NCI-H524 treated with DMSO at 0.1 percent for 48 hours (cell line): ENCODE measurements around the gene KRTAP12-1.

Source experiments
- DNase-seq: peaks from one replicate; lab custom pipeline; 2025; lab: John Stamatoyannopoulos, UW

The KRTAP12-1 gene

GRCh38 chr21:44711327-44712202 lies 29.6 kb upstream of the KRTAP12-1 start, which contains the start of gene TSPEAR:
Gene TSPEAR, minus strand, starts transcription at chr21:44711572. Its CDS starts 58 bp downstream, at chr21:44711514.
- no peak for DNase-seq

DNA sequence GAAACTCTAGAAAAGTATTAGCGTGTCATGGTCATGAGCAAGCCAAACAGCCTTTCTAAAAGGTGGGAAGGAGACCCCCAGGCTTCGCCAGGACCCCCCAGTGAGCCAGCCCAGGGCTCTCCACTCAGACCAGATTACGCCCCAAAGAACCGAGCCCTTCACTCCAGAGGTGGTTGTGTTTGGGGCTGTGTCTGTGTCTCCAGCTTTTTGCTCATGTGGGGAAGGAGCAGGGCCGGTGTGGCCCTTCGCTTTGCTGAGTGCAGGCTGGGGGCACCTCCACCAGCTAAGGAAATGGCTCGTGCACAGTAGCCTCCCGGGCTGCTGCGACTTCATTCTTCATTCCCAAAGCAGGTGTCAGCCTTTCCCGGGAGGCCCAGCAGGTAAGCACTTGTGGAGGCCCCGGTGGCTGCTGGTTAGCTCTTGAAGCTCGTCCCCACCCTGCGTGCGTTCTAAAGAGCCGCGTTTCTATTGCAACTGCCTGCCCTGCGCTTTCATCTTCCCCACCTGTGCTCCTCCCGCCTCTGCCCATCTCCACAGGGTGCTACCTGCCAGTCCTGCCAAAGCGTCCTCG lies 28.9 kb upstream of the KRTAP12-1 start:
- no peak for DNase-seq

- no peak for DNase-seq
Measured at GRCh38 chr21:44710294-44710665, 28.3 kb upstream of the KRTAP12-1 start.

DNA sequence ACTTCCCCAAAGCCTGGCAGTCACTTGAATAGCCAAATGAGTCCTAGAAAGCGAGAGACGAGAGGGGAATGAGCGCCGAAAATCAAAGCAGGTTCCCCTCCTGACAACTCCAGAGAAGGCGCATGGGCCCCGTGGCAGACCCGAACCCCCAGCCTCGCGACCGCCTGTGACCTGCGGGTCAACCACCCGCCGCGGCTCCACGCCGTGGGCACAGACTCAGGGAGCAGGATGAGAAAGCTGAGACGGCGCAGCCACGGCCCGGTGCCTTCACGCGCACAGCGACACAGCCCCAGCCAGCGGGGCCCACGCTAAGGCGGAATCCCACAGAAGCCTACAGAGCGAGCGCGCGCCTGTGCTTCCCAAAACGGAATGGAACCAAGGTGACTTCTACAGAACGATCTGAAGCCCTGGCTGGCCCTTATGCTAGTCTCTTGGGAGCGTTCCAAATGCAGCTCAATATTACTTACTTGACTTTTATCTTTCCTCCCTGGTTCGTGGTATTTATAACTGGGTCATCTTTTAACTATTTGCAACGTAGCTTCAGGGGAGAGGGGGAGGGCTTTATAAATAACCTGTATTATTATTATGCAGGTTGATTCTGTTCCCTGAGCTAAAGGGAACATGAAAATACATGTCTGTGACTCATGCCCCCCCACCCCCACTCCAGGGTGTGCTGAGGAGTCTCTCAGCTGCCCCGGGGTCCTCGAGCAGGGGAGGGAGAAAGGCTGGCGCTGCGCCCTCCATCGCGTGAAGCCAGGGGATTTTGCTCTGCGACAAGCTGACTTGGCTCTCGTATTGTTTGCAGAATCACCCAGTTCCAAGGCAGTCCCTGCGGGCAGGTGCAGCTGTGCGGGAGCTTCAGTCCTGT lies 27.7 kb upstream of the KRTAP12-1 start:
- DNase-seq = no peak

DNA sequence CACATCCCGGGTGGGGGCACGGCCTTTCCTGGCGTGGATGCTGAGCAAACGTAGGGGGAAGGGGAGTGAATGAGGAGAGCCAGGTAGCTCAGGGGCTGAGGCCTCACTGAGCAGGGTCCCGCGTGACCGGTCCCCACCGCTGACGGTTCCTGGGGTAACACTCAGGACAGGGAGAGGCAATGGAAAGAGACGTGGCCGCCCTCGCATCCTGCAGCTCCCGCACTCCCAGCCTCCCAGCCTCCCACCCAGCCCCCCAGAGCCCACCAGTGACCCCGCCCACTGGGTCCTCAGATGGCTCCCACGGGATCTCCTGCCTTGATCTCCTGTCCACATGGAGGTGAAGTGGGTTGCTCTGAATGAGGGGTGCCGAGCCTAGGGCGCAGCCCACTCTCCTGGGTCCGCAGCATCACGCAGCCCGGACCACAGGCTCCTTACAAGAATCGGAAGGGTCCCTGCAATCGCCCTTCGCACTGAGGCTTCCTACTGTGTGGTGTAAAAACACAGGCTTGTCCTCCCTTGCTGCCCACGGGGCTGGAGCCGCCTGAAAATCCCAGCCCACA lies 27.0 kb upstream of the KRTAP12-1 start:
- DNase-seq = no peak

DNA sequence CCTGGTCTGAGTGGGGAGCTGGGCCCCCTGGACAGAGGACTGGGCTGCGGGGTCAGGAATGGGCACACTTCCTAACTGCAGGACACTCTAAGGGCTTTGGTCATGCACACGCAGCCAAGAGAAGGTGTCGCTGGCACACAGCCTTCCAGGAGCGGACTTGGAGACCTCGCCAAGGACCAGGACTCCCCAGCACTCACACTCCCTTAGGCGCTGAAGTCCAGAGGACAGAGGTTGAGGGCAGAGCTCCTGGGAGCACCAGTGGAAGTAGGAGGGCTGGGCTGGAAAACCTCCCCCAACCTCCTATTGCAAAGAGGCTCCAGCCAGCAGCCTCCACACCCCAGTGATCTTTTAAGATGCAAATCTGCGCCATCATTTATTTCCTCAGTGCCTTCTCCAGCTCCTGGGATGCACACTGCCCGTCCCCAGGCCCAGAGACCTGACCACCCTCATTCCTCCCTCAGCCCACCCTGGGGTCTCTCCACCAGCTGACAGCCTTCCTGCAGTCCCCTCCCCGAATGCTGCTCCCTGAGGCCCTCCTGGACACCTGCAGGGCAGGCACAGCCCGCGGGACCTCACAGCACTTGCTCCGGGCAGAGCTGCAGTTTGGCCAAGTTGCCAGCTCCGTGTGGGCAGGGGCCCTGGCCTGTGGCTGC lies 26.4 kb upstream of the KRTAP12-1 start:
- DNase-seq = no peak

DNA sequence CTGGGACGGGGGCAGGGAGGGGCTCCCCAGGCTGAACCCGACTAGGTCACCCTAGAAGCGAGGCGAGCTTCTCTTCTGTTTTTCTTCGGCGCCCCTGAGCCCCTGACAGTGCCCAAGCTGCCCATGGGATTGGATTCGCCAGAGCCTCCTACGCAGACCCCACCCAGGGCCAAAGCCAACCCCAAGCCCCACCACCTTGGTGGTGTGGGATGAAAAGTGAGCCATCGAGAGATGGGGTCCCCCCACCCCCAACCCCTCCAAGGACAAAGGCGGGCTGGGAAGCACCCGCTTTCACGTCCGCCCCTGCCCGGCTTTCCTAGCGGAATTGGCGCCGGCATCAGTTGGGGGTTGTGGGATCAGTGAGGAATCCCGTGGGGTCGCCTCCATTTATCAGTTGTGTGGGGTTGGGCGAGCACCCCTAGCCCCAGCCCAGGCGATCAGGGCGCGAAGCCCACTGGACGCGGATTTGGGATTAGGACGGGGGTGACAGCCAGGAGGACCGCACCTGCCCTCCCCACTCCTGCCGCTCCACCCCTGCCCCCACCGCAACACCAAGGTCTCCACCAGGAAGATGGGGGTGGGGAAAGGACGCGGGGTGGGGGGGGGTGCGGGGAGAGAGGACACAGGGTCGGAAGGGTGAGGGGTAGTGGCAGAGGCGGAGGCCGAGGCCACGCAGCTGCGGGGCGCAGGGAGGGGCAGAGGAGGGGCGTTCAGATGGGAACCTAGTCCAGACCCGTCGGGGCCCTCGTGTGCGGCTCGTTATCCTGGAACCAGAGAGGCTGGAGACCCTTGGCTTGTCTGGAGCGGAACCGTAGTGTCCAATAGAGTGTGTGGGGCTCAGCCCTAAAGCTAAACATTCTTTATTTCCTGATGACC lies 25.0 kb upstream of the KRTAP12-1 start:
- no peak for DNase-seq

GRCh38 chr21:44706026-44706705 lies 24.2 kb upstream of the KRTAP12-1 start:
- no peak for DNase-seq

- DNase-seq = no peak
Measured at GRCh38 chr21:44704636-44705001, 22.7 kb upstream of the KRTAP12-1 start.

DNA sequence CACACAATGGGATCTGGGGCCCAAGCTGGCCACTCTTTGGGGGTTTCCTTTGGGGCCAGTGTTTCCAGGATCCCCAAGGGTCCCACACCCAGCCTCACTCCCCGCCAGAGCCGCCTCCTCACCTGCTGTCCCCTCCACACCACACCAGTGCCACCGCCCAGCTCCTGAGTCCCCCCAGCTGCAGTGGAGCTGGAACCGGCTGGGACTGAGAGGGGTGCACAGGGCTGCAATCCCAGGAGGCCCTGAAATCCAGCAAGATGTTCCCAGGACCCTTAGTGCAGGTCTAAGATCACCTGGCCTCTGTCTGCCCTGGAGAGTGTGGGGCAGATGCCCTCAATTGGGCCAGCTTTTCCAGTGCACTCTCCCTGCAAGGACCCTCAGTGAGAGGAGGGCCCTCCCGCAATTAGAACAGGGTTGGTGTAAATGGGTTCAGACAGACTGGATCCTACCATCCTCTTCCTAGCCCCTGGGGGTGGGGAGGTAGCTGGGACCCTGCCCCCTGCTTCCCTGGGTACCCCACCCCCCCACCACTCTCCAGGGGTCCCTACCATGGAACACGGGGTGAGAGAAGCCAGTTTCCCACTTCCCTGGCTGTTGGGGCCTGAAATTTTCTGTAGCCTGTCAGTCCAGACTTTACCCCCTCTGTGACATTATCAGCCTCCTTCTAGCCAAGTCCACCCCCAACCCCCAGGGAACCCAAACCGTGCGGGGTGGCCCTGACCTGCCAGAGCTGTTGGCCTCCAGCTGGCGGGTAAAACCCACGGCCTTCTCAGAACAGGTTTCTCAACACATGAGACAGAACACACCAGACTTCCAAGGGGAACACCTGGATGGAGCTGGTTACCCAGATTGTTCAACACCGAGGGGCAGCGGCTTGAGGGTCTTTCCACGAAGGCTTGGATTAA lies 22.0 kb upstream of the KRTAP12-1 start:
- no peak for DNase-seq

DNA sequence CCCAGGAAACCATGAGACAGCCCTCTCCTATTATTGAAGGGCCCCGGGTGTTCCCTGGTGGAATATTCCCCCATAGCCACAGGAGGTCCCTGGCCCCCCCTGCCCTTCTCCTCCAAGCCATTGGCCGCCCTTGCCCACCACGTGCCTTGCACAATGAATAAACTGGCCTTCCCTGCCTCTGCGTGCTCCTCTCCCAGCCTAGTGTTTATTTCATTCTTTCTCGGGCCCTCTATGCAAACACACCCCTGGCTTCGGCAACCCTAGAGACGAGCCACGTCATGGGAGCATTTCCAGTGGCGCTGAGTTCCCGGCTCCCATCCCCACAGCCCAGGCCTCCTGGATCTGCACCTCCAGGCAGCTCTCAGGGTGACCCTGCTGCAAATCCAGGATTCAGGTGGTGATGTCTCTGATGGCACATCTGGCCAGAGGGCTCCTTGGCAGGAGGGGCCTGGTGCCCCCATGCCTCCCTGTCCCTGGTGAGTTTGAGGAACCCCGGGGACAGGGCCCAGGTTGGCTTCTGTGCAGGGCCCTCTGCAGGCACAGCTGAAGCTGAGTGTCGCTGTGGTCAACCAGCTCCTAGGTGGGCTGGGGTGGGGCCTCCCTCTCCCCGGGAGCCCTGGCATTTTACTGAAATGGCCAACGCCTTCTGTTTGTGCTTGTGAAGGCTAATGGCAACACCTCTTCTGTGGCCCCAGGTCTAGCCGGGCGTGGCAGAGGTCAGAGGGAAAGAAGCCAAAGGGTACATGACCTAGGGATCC lies 21.2 kb upstream of the KRTAP12-1 start:
- no peak for DNase-seq

DNA sequence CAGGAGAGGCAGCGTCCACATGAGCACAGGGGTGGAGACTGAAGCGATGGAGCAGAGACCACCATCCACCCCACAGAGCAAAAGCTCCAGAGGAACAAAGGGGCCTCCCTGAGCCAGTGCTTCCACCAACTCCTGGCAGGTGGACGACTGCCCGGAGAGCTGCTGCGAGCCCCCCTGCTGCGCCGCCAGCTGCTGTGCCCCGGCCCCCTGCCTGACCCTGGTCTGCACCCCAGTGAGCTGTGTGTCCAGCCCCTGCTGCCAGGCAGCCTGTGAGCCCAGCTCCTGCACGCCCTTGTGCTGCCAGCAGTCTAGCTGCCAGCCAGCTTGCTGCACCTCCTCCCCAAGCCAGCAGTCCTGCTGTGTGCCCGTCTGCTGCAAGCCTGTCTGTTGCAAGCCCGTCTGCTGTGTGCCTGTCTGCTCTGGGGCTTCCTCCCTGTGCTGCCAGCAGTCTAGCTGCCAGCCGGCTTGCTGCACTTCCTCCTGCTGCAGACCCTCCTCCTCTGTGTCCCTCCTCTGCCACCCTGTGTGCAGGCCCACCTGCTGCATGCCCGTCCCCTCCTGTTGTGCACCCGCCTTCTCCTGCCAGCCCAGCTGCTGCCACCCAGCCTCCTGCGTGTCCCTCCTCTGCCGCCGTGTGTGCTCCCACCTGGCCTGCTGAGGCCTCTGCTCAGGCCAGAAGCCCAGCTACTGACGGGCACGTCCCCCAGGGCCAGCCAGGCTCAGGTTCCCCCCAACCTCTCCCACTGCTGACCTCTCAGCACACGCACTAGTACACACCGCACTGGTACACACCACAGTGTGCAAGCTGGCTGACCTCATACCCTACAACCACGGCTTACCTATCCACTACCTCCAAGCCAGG lies 20.4 kb upstream of the KRTAP12-1 start:
- no peak for DNase-seq

- peak; percentile 37 for DNase-seq
Measured at GRCh38 chr21:44701541-44701940, 19.6 kb upstream of the KRTAP12-1 start.

GRCh38 chr21:44701023-44701400 lies 19.0 kb upstream of the KRTAP12-1 start:
- DNase-seq = no peak

- no peak for DNase-seq
Measured at GRCh38 chr21:44700101-44701022, 18.4 kb upstream of the KRTAP12-1 start.

GRCh38 chr21:44699502-44700001 lies 17.6 kb upstream of the KRTAP12-1 start:
- no peak for DNase-seq
